MCF 10A (cell line): Measurements from ENCODE around the gene IQCH. TPM values are rescaled to one million over a fixed set of nuclear protein-coding genes. Genes with fewer than 3 reads are reported as not detected.

Experiments used
- BruUV-seq: library from RNA; stranded (reverse); fragments of 400-500 nt; replicated peaks from 2 replicates; lab custom pipeline; 2021; lab: Mats Ljungman, UMichigan
- CTCF ChIA-PET: fragments of 300-600 bp; sonication (Branson Sonifier 250); formaldehyde crosslinking; extraction: SDS; loops from one replicate; lab custom pipeline; 2021; ENCODE audit warnings: antibody characterized with exemption, inconsistent platforms; lab: Yijun Ruan, JAX
- POLR2A ChIA-PET: fragments of 300-600, 350-650 bp; sonication (Branson Sonifier 250); formaldehyde crosslinking; extraction: SDS; loops from one replicate; lab custom pipeline; 2020; ENCODE audit warnings: antibody characterized with exemption, inconsistent platforms; lab: Yijun Ruan, JAX
- DNase-seq: peaks from one replicate; pipeline ENCODE4 v3.0.0-alpha.2; 2018; ENCODE audit not compliant: unreplicated experiment
- H3K27ac Mint-ChIP-seq: one replicate; pipeline ENCODE4 v1.8.0; 2022; ENCODE audit warnings: mild to moderate bottlenecking, low read depth, mixed read lengths; ENCODE audit not compliant: unreplicated experiment
- H3K27me3 Mint-ChIP-seq: one replicate; pipeline ENCODE4 v1.8.0; 2022; ENCODE audit warnings: mixed read lengths; ENCODE audit not compliant: insufficient read depth, unreplicated experiment
- H3K36me3 Mint-ChIP-seq: one replicate; pipeline ENCODE4 v1.8.0; 2022; ENCODE audit warnings: mild to moderate bottlenecking, moderate library complexity, mixed read lengths; ENCODE audit not compliant: insufficient read depth, unreplicated experiment
- H3K4me1 Mint-ChIP-seq: one replicate; pipeline ENCODE4 v1.8.0; 2022; ENCODE audit warnings: mixed read lengths; ENCODE audit not compliant: insufficient read depth, unreplicated experiment
- H3K4me3 Mint-ChIP-seq: one replicate; pipeline ENCODE4 v1.8.0; 2022; ENCODE audit warnings: mild to moderate bottlenecking, moderate library complexity, mixed read lengths; ENCODE audit not compliant: unreplicated experiment
- H3K9me3 Mint-ChIP-seq: one replicate; pipeline ENCODE4 v1.8.0; 2022; ENCODE audit warnings: mixed read lengths; ENCODE audit not compliant: unreplicated experiment
- intact Hi-C: fragments of 100-400 bp; cut with micrococcal nuclease; formaldehyde crosslinking; loops from 2 replicates; pipeline ENCODE4 v1.14.1; 2022
- total RNA-seq: library from RNA; stranded (reverse); gene quantifications from 2 replicates; pipeline ENCODE4 v1.2.3, GENCODE V29; 2022
- TF ChIP-seq, protein P1 (sequence below): fragments of 200-600 bp; IDR thresholded peaks from one replicate; pipeline ENCODE4 v1.8.0; 2022; ENCODE audit warnings: antibody characterized with exemption, mild to moderate bottlenecking; ENCODE audit not compliant: unreplicated experiment

The IQCH gene
- total RNA-seq, 1 experiment from 2014 or later = 5.0 TPM

DNA sequence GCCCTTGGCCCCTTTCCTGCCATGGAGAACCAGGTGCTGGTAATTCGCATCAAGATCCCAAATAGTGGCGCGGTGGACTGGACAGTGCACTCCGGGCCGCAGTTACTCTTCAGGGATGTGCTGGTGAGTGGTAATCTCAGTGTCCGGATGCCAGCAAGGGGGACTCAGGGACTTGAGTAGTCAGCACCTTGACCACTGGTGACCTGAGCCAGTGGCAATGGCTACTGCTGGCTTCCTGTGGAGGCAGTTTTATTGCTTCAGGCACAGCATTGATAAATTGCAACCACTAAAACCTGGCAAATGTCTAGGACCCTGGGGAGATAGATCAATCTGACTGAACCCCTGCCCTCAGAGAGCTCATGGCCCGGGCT lies 288.7 kb downstream of the IQCH start:
- Mint-ChIP-seq H3K27me3 (no peaks in the 10 kb centered on the region), H3K4me1 (peaks cover 15% of the 10 kb centered on the region), H3K9me3 (no peaks in the 10 kb centered on the region), H3K36me3 (no peaks in the 10 kb centered on the region), H3K4me3 (peak overlapping the region; percentile 96), H3K27ac (peak overlapping the region; percentile 89)
- CTCF ChIA-PET = no interaction called here
- TF ChIP-seq, protein P1, sequence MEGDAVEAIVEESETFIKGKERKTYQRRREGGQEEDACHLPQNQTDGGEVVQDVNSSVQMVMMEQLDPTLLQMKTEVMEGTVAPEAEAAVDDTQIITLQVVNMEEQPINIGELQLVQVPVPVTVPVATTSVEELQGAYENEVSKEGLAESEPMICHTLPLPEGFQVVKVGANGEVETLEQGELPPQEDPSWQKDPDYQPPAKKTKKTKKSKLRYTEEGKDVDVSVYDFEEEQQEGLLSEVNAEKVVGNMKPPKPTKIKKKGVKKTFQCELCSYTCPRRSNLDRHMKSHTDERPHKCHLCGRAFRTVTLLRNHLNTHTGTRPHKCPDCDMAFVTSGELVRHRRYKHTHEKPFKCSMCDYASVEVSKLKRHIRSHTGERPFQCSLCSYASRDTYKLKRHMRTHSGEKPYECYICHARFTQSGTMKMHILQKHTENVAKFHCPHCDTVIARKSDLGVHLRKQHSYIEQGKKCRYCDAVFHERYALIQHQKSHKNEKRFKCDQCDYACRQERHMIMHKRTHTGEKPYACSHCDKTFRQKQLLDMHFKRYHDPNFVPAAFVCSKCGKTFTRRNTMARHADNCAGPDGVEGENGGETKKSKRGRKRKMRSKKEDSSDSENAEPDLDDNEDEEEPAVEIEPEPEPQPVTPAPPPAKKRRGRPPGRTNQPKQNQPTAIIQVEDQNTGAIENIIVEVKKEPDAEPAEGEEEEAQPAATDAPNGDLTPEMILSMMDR = no peak
- intact Hi-C loops = loop anchor here (2.0 kb wide), 1 partner anchor 289 kb away; no protein-coding TSS in a partner anchor
- no peak for DNase-seq
- POLR2A ChIA-PET = interaction anchor here (1.1 to 5.6 kb wide), 4 partner anchors 11 to 22 kb away, joined by 3 to 91 read pairs (median 8); partner anchors contain the start of gene C15orf61
- BruUV-seq = no TSS peak

DNA sequence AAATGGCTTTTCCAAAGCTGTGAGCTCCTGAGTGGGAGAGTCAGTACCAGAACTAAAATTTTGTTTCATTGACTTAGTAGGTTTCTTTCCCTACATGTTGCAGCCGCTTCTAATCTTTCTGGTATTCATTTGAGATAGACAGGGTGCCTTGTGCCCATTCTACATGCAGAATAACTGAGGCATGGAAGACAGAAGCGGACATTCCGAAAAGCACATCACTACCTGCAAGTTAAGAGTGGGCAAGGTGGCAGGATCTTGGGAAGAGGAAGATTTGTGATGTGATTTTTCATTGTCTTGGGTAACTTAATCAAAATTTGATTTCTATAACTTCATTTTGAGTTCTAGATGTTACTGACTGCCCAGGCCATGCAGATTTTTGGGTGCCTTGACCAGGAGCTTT lies 289.9 kb downstream of the IQCH start:
- no peak overlapping the region for H3K4me3 Mint-ChIP-seq
- CTCF ChIA-PET = no interaction called here
- H3K27me3 Mint-ChIP-seq = no peaks in the 10 kb centered on the region
- no TSS peak for BruUV-seq
- no peaks in the 10 kb centered on the region for H3K9me3 Mint-ChIP-seq
- POLR2A ChIA-PET = interaction anchor here (0.6 to 5.6 kb wide), 4 partner anchors 10 to 188 kb away, joined by 3 to 91 read pairs (median 8); partner anchors contain the start of gene C15orf61
- intact Hi-C loops = no loop called here
- H3K4me1 Mint-ChIP-seq = peaks cover 15% of the 10 kb centered on the region
- DNase-seq = no peak
- no peak overlapping the region for H3K27ac Mint-ChIP-seq
- TF ChIP-seq, protein P1 = no peak
- peaks cover 7% of the 10 kb centered on the region for H3K36me3 Mint-ChIP-seq

DNA sequence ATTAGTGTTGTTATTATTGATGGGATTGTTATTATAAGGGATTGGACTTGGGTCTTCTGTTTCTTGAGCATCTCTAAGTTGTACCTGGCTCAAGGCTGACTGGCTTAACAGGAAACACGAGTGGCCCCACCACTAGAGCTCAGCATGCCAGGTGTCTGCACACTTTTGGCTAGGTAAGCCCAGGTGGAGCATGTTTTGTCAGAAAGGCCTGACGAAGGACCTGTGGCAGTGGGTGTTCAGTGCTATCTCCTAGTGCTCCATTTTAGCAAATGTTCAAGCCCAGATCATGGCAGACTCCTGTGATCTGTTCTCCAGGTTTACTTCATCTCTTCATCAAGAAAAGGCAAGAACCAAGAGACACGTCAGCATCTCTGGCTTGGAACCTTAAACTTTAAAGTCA lies 291.3 kb downstream of the IQCH start:
- Mint-ChIP-seq H3K27ac (no peak overlapping the region), H3K36me3 (peaks cover 14% of the 10 kb centered on the region), H3K9me3 (no peaks in the 10 kb centered on the region), H3K4me1 (peaks cover 15% of the 10 kb centered on the region), H3K27me3 (no peaks in the 10 kb centered on the region), H3K4me3 (no peak overlapping the region)
- POLR2A ChIA-PET = interaction anchor here (2.6 to 5.6 kb wide), 2 partner anchors 9 to 25 kb away, joined by 12 to 91 read pairs; partner anchors contain the start of gene C15orf61
- DNase-seq = no peak
- no TSS peak for BruUV-seq
- intact Hi-C loops = no loop called here
- TF ChIP-seq, protein P1 = no peak
- CTCF ChIA-PET = no interaction called here

DNA sequence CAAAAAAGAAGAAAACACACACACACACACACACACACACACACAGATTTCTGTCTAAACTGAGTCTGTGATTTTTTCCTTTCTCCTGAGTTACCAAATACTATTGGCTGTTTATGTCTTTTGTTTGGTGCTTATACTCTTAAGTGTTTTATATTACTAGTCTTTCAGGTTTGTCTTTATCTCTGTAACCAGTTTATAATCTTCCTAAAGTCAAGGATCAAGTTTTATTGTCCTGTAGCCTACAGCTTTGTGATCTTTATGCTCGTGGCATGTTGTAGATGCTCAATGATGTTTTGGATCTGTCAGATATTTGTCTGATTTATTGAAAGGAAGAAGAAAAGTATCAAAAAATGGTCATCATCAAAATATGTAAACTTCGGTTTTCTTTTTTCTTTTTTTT lies 292.5 kb downstream of the IQCH start:
- Mint-ChIP-seq H3K4me1 (peaks cover 15% of the 10 kb centered on the region), H3K27me3 (no peaks in the 10 kb centered on the region), H3K36me3 (peaks cover 18% of the 10 kb centered on the region), H3K9me3 (no peaks in the 10 kb centered on the region), H3K4me3 (no peak overlapping the region), H3K27ac (no peak overlapping the region)
- POLR2A ChIA-PET = interaction anchor here (0.5 to 2.2 kb wide), 3 partner anchors 16 to 307 kb away, joined by 3 to 9 read pairs (median 4); partner anchors contain the start of gene C15orf61
- BruUV-seq = no TSS peak
- intact Hi-C loops = no loop called here
- no peak for DNase-seq
- TF ChIP-seq, protein P1 = no peak
- CTCF ChIA-PET = interaction anchor here (0.6 kb wide), 1 partner anchor 37 kb away, joined by 3 read pairs; no protein-coding TSS in a partner anchor
